HUES64 (cell line): ENCODE results near the gene POLR1E.
"Not testable (repeated sequence)": the region's sequence is repeated elsewhere in the genome, so short reads cannot be mapped to it uniquely, and the experiment has no call there.

Experiments used
- H3K27ac ChIP-seq: 2 replicates; pipeline ENCODE4 v1.7.0; 2013; ENCODE audit warnings: low read depth, low read length, inconsistent platforms
- H3K27me3 ChIP-seq: 2 replicates; pipeline ENCODE4 v1.6.1; 2013; ENCODE audit warnings: mild to moderate bottlenecking, low read length; ENCODE audit not compliant: insufficient read depth
- H3K36me3 ChIP-seq: 2 replicates; pipeline ENCODE4 v1.6.1; 2013; ENCODE audit warnings: mild to moderate bottlenecking, low read length; ENCODE audit not compliant: insufficient read depth
- H3K4me1 ChIP-seq: 2 replicates; pipeline ENCODE4 v1.6.1; 2013; ENCODE audit warnings: mild to moderate bottlenecking, low read length, moderate library complexity; ENCODE audit not compliant: insufficient read depth
- H3K4me3 ChIP-seq: 2 replicates; pipeline ENCODE4 v1.5.1; 2013; ENCODE audit warnings: mild to moderate bottlenecking, low read length, moderate library complexity
- H3K9ac ChIP-seq: 2 replicates; pipeline ENCODE4 v1.6.1; 2013; ENCODE audit warnings: mild to moderate bottlenecking, low read depth, low read length
- H3K9me3 ChIP-seq: 2 replicates; pipeline ENCODE4 v1.6.1; 2013; ENCODE audit warnings: low read depth, low read length; ENCODE audit not compliant: insufficient read depth
- WGBS: fragments of 150-250, 120-280 bp; methylation state at CpG from one replicate; pipeline ENCODE4 v1.1.7; 2013; ENCODE audit warnings: missing lambda C conversion rate; 5-methylcytosine and 5-hydroxymethylcytosine counted together

The POLR1E gene

GRCh38 chr9:37504605-37505004 lies 18.9 kb downstream of the POLR1E start:
- H3K9me3 ChIP-seq = no peaks in the 10 kb centered on the region
- no peaks in the 10 kb centered on the region for H3K27me3 ChIP-seq
- H3K9ac ChIP-seq = no peak overlapping the region
- H3K4me1 ChIP-seq = no peaks in the 10 kb centered on the region
- H3K27ac ChIP-seq = no peak overlapping the region
- H3K36me3 ChIP-seq = peaks cover 78% of the 10 kb centered on the region
- H3K4me3 ChIP-seq = no peak overlapping the region
- 95% methylated on average over 5 of the region's 5 CpGs for WGBS

DNA sequence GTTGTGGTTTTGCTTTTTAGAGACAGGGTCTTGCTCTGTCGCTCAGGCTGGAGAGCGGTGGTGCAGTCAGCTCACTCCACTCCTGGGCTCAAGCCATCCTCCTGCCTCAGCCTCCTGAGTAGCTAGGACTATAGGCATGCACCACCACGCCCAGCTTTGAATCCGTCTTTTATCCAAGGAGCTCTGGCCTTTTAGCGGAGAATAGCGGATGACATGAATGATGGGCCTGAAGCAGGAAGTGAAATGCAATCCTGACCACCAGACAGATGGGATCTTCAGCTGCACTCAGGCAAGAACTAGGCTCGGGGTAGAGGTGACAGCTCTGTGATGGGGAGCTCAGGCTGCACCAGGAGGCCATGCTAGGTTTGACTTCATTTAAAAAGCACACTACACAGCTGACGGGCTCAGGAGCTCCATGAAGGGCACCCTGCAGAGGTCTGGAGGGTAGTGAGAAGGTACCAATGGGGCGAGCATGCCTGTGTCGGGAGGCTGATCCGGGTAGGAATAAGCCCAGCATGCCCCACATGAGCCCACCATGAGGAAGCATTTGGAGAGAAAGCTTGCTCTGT lies 21.9 kb downstream of the POLR1E start:
- Histone ChIP-seq H3K27ac (no peak overlapping the region), H3K9me3 (no peaks in the 10 kb centered on the region), H3K4me3 (no peak overlapping the region), H3K9ac (no peak overlapping the region), H3K27me3 (no peaks in the 10 kb centered on the region), H3K4me1 (no peaks in the 10 kb centered on the region), H3K36me3 (peaks cover 53% of the 10 kb centered on the region)
- WGBS = 96% methylated on average over 11 of the region's 11 CpGs

- Histone ChIP-seq H3K27ac (no peak overlapping the region), H3K36me3 (peaks cover 47% of the 10 kb centered on the region), H3K4me3 (no peak overlapping the region), H3K9me3 (no peaks in the 10 kb centered on the region), H3K9ac (no peak overlapping the region), H3K4me1 (no peaks in the 10 kb centered on the region), H3K27me3 (no peaks in the 10 kb centered on the region)
- WGBS = 92% methylated on average over 5 of the region's 5 CpGs
These were observed 22.5 kb downstream of the POLR1E start for GRCh38 chr9:37508135-37508833.

DNA sequence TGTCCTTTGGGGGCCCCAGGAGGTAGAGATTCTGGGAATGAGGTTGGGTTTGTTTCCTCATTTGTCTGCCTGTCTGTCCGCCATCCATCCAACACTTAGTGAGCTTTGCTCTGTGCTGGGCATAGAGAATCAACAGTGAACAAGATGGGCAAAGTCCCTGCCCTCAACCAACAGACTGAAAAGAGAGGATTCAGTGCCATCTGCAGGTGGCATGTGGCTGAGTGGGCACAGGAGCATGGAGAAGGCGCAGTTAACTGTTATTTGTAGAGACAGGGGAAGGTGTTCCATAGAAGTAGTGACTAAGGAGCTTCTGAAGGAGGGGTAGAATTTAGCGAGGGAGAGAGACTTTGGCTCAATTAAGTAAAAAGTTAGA lies 23.1 kb downstream of the POLR1E start:
- H3K27ac ChIP-seq = no peak overlapping the region
- no peak overlapping the region for H3K9ac ChIP-seq
- WGBS = 95% methylated on average over 3 of the region's 3 CpGs
- no peaks in the 10 kb centered on the region for H3K27me3 ChIP-seq
- H3K36me3 ChIP-seq = peaks cover 42% of the 10 kb centered on the region
- H3K9me3 ChIP-seq = no peaks in the 10 kb centered on the region
- no peak overlapping the region for H3K4me3 ChIP-seq
- no peaks in the 10 kb centered on the region for H3K4me1 ChIP-seq

GRCh38 chr9:37509536-37509935 lies 23.8 kb downstream of the POLR1E start:
- no peak overlapping the region for H3K9ac ChIP-seq
- no peak overlapping the region for H3K4me3 ChIP-seq
- H3K36me3 ChIP-seq = peaks cover 40% of the 10 kb centered on the region
- H3K9me3 ChIP-seq = no peaks in the 10 kb centered on the region
- H3K4me1 ChIP-seq = no peaks in the 10 kb centered on the region
- 91% methylated on average over 7 of the region's 7 CpGs for WGBS
- H3K27ac ChIP-seq = no peak overlapping the region
- no peaks in the 10 kb centered on the region for H3K27me3 ChIP-seq

DNA sequence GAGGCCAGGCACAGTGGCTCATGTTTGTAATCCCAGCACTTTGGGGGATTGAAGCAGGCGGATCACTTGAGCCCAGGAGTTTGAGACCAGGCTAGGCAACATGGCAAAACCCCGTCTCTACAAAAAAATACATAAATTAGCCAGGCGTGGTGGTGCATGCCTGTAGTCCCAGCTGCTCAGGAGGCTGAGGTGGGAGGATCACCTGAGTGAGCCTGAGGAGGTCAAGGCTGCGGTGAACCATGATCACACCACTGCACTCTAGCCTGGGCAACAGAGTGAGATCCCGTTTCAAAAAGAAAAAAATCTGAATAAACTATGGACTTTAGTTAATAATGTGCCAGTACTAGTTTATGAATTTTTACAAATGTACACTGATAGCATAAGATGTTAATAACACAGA lies 24.3 kb downstream of the POLR1E start:
- WGBS = 91% methylated on average over 5 of the region's 5 CpGs
- H3K27me3 ChIP-seq, H3K4me3 ChIP-seq, H3K9me3 ChIP-seq, H3K9ac ChIP-seq, H3K27ac ChIP-seq, H3K4me1 ChIP-seq: not testable (repeated sequence)
- H3K36me3 ChIP-seq = peaks cover 35% of the 10 kb centered on the region

DNA sequence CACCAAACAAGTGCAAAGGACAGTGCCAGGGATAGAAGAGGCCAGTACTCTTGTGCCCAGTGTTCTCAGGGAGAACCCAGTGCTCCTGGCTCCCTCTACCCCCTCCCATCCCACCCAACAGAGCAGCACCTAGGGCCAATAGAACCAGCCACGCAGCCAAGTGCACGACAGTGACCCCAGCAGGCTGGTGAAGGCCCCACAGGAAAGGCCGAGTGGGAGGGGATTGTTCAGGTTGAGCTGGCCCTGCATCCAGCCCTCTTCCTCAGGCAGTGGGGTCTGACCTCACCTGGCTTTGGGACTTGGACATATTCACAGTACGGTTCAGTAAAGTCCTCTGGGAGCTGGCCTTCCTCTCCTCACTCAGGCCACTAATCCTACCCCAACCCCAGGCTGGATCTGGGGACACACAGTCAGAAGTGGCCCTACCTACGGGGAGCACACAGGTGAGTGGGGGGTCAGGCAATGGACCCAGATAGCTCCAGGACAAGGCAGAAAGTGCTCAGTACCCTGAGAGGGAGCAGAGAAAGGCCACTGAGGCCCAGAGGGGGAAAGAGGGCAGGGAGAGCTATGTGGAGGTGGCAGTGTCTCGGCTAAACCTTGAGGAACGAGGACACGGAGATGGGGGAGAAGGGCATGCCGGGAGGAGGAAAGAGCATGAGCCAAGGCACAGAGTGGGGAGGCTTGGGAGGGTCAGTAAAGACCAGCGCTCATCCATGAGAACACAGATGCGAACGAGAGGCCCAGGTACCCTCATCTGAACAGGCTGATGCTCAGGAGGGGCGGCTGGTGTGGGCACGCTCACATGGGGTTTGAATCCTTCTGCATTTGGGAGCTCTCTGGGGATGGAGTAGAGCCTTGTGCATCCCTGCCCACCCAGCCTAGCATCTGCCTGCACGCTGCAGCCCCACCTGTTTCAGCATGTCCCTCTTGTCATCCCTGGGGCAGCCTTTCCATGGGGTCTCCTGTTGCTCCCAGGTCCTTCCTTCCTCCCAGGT lies 25.6 kb downstream of the POLR1E start:
- Histone ChIP-seq H3K9ac (no peak overlapping the region), H3K4me3 (no peak overlapping the region), H3K4me1 (no peaks in the 10 kb centered on the region), H3K27me3 (no peaks in the 10 kb centered on the region), H3K36me3 (peaks cover 28% of the 10 kb centered on the region), H3K9me3 (no peaks in the 10 kb centered on the region), H3K27ac (no peak overlapping the region)
- WGBS = 79% methylated on average over 15 of the region's 15 CpGs

DNA sequence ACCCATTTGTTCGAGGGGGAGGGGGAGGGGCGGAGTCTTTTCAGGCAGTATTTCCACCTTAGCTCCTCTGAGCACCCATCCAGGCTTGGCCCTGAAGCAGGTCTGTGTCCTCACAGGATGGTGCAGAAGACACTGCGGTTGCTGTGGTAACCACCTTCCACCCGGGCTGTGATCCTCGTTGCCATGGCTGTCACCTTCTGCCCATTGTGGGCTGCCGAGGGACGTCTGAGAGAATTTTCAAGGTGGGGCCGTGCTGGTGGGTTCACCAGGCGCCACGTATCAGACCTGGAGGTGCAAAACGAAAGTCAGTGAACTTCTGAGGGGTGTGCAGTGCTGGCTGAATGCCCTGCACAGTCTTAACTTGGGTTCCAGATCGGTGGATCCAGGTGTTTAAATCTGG lies 26.7 kb downstream of the POLR1E start:
- no peaks in the 10 kb centered on the region for H3K9me3 ChIP-seq
- WGBS = 85% methylated on average over 12 of the region's 12 CpGs
- no peaks in the 10 kb centered on the region for H3K27me3 ChIP-seq
- peaks cover 17% of the 10 kb centered on the region for H3K36me3 ChIP-seq
- H3K4me1 ChIP-seq = no peaks in the 10 kb centered on the region
- H3K9ac ChIP-seq = no peak overlapping the region
- H3K4me3 ChIP-seq = no peak overlapping the region
- H3K27ac ChIP-seq = no peak overlapping the region

GRCh38 chr9:37514415-37514814 lies 28.7 kb downstream of the POLR1E start:
- H3K36me3 ChIP-seq = peaks cover 14% of the 10 kb centered on the region
- not testable (repeated sequence) for H3K9me3 ChIP-seq, H3K27me3 ChIP-seq, H3K9ac ChIP-seq, H3K27ac ChIP-seq, H3K4me3 ChIP-seq, H3K4me1 ChIP-seq
- 94% methylated on average over 10 of the region's 10 CpGs for WGBS

GRCh38 chr9:37514999-37515398 lies 29.3 kb downstream of the POLR1E start:
- WGBS = 94% methylated on average over 7 of the region's 7 CpGs
- H3K4me1 ChIP-seq = no peaks in the 10 kb centered on the region
- H3K27me3 ChIP-seq = no peaks in the 10 kb centered on the region
- H3K9ac ChIP-seq = no peak overlapping the region
- H3K4me3 ChIP-seq = no peak overlapping the region
- peaks cover 18% of the 10 kb centered on the region for H3K36me3 ChIP-seq
- no peaks in the 10 kb centered on the region for H3K9me3 ChIP-seq
- no peak overlapping the region for H3K27ac ChIP-seq

GRCh38 chr9:37515620-37516258 lies 30.0 kb downstream of the POLR1E start:
- peaks cover 22% of the 10 kb centered on the region for H3K36me3 ChIP-seq
- H3K4me1 ChIP-seq = no peaks in the 10 kb centered on the region
- no peak overlapping the region for H3K9ac ChIP-seq
- WGBS = 92% methylated on average over 14 of the region's 14 CpGs
- H3K27ac ChIP-seq = no peak overlapping the region
- no peaks in the 10 kb centered on the region for H3K27me3 ChIP-seq
- H3K4me3 ChIP-seq = no peak overlapping the region
- no peaks in the 10 kb centered on the region for H3K9me3 ChIP-seq
